GM10847 (cell line): Measurements from ENCODE around the gene LITAFD.

Experiments
- POLR2A ChIP-seq: IDR thresholded peaks from 2 replicates; pipeline ENCODE4 v1.6.1; 2011; ENCODE audit not compliant: insufficient read length; ENCODE audit errors: extremely low read depth

The LITAFD gene

DNA sequence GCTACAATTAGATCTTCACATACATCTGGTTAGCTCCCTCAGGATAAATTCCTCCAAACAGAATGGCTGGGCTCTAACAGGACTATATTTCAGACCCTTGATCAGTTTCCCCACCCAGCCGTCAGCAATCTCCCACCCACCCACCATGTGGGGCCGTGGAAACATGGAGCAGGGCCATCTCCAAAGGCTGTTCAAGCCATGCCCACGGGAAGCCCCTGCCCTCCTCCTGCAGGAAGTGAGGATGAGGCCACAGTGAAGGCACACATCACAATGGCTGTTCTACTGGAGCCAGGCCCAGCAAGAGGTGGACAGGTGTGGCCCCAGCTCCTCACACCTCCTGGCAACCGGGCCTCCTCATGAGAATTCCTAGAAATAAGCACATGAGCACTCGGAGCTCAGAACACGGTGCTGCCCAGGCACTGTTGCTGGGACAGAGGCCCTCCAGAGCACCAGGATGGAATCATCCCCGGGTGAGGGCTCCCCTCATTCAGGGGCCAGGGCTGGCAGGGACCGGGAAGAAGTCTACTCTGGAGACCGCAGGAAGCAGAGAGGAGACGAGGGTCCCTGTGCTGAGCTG, at the start of gene LITAFD:
Gene LITAFD (plus strand): TSS at position 311 of the 577 bp plus-strand sequence. CDS start 2,005 bp downstream, outside the sequence.
- TF ChIP-seq POLR2A = no peak

DNA sequence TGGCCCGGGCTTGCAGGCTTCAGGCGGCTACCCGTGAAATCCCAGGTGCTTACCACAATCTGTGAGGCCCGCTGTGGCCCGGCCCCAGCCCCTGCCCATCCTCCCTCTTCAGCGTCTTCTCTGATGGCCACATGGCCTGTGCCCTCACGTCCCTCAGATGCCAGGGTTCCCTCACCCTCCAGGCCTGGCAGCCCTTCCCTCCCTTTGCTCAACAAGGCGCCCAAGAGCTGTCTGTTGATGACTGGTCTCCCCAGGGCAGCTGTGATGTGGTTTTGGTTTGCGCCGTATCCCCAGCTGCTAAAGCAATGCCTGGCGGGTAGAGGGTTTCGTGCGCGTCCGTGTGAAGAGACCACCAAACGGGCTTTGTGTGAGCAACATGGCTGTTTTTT, 49.4 kb upstream of the LITAFD start:
- no peak for TF ChIP-seq POLR2A

GRCh38 chr16:8845699-8846298, 36.4 kb upstream of the LITAFD start:
- TF ChIP-seq POLR2A = no peak

DNA sequence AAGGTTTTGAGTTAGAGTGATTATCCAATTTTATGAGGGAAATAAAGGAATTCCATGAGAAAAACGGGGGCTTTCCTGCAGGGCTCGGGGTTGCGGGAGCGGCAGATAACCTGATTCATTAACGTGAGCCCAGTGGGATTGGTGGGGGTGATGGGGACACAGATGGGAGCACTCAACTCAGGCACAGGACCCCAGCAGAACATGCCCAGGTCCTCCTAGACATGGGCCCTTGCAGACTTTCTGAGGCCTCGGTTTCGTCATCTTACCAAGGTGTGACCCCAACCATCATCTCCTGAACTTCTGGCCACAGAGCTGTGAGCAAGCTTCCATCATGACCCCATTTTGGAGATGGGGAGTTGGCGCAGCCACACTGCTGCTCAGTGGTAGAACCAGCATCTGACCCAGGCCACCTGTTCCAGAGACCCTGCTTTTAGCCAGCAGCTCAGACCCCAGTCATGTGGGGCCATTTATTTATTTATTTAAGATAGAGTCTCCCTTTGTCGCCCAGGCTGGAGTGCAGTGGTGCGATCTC, 35.7 kb upstream of the LITAFD start:
- no peak for TF ChIP-seq POLR2A

- no peak for TF ChIP-seq POLR2A
These were observed 35.0 kb upstream of the LITAFD start for GRCh38 chr16:8847145-8847544.

GRCh38 chr16:8847623-8848022, 34.5 kb upstream of the LITAFD start:
- TF ChIP-seq POLR2A = no peak

- TF ChIP-seq POLR2A = no peak
These were observed 33.8 kb upstream of the LITAFD start for GRCh38 chr16:8848231-8848938.

DNA sequence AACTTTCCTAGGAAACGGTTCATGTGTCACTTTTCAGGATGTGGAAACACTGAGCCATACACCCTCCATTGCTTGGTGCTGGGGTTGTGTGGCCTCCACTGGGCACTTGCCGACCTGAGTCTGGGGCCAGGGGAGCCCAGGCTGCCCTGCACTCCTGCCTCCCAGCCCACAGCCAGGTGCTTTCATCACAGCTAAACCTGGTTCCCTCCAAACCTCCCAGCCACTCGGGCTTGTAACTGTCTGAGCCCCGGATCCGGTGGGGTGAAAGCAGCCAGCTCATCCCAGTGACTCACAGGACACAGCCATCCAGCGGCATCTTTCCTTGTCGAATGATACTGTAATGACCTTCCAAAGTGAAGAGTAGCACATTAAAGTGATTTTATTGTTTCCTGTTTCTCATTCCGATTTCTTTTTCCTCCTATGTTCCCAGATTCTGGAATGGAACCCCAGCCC, 33.2 kb upstream of the LITAFD start:
- no peak for TF ChIP-seq POLR2A

- no peak for TF ChIP-seq POLR2A
These were observed 32.6 kb upstream of the LITAFD start for GRCh38 chr16:8849411-8850011.

- TF ChIP-seq POLR2A = no peak
These were observed 31.8 kb upstream of the LITAFD start for GRCh38 chr16:8850279-8850885.

DNA sequence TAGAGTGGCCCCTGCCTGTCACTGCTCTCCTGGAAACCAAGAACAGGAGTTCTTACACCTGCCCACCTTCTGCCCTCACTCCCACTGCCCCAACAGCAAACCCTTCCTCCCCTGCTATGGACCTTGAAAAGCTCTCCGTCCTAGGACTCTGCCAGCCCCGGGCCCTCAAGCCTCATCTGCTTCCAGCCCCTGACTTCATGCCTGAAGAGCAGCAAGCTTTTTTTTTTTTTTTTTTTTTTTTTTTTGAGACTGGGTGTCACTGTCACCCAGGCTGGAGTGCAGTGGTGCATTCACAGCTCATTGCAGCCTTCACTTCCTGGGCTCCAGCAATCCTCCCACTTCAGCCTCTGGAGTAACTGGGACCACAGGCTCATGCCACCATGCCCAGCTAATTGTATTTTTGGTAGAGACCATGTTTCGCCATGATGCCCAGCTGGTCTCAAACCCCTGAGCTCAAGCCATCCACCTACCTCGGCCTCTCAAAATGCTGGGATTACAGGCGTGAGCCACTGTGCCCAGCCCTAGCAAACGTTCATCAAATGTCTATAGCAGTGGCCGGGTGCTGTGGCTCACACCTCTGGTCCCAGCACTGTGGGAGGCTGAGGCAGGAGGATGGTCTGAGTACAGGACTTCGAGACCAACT, 30.3 kb upstream of the LITAFD start:
- TF ChIP-seq POLR2A = no peak

DNA sequence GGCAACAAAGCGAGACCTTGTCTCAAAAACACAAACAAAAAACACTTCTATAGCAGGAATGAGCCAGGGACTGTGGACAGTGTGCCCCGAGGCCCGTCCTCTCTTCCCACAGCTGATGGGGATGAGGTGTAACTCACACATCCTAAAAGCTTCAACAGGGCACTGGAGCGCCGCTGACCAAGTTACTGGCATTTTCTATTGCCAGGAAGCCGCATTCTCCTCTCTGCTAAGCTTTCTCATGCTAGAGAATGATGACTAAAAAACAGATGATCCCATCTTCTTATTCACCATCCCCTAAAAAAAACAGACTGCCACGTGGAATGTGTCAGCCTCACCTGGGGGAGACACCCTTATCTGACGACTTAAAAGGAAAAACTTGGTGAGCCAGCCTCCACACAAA, 29.6 kb upstream of the LITAFD start:
- no peak for TF ChIP-seq POLR2A

GRCh38 chr16:8853150-8853549, 29.0 kb upstream of the LITAFD start:
- no peak for TF ChIP-seq POLR2A

- no peak for TF ChIP-seq POLR2A
These were observed 28.5 kb upstream of the LITAFD start for GRCh38 chr16:8853611-8854010.
